Measurements from ENCODE around the gene RAD51B.

RAD51B gene

GRCh38 chr14:68518761-68519670, 699.4 kb downstream of the RAD51B start:
- no peak overlapping the region for H3K4me3 ChIP-seq (ENCODE audit: low read length)
- no peak for DNase-seq (ENCODE audit: low read depth, low spot score)

- no peak overlapping the region for H3K4me3 ChIP-seq (ENCODE audit: low read length)
- DNase-seq (ENCODE audit: low read depth, low spot score): no peak
Measured at GRCh38 chr14:68519671-68520187, 700.1 kb downstream of the RAD51B start.

GRCh38 chr14:68520637-68521556, 701.3 kb downstream of the RAD51B start:
- no peak for DNase-seq (ENCODE audit: low read depth, low spot score)
- H3K4me3 ChIP-seq (ENCODE audit: low read length): no peak overlapping the region

- no peak overlapping the region for H3K4me3 ChIP-seq (ENCODE audit: low read length)
- no peak for DNase-seq (ENCODE audit: low read depth, low spot score)
Measured at GRCh38 chr14:68521557-68521901, 702.0 kb downstream of the RAD51B start.

GRCh38 chr14:68521961-68522509, 702.5 kb downstream of the RAD51B start:
- no peak for DNase-seq (ENCODE audit: low read depth, low spot score)
- no peak overlapping the region for H3K4me3 ChIP-seq (ENCODE audit: low read length)

GRCh38 chr14:68522510-68523325, 703.1 kb downstream of the RAD51B start:
- no peak overlapping the region for H3K4me3 ChIP-seq (ENCODE audit: low read length)
- no peak for DNase-seq (ENCODE audit: low read depth, low spot score)

- DNase-seq (ENCODE audit: low read depth, low spot score): no peak
- no peak overlapping the region for H3K4me3 ChIP-seq (ENCODE audit: low read length)
Measured at GRCh38 chr14:68523326-68523610, 703.7 kb downstream of the RAD51B start.

- no peak overlapping the region for H3K4me3 ChIP-seq (ENCODE audit: low read length)
- no peak for DNase-seq (ENCODE audit: low read depth, low spot score)
Measured at GRCh38 chr14:68523989-68524725, 704.6 kb downstream of the RAD51B start.

GRCh38 chr14:68525516-68525915, 705.9 kb downstream of the RAD51B start:
- no peak overlapping the region for H3K4me3 ChIP-seq (ENCODE audit: low read length)
- no peak for DNase-seq (ENCODE audit: low read depth, low spot score)

- no peak overlapping the region for H3K4me3 ChIP-seq (ENCODE audit: low read length)
- DNase-seq (ENCODE audit: low read depth, low spot score): no peak
Measured at GRCh38 chr14:68526512-68527091, 707.0 kb downstream of the RAD51B start.

GRCh38 chr14:68527329-68527851, 707.8 kb downstream of the RAD51B start:
- no peak overlapping the region for H3K4me3 ChIP-seq (ENCODE audit: low read length)
- DNase-seq (ENCODE audit: low read depth, low spot score): no peak

GRCh38 chr14:68528040-68528687, 708.6 kb downstream of the RAD51B start:
- no peak for DNase-seq (ENCODE audit: low read depth, low spot score)
- H3K4me3 ChIP-seq (ENCODE audit: low read length): no peak overlapping the region

GRCh38 chr14:68530443-68530842, 710.9 kb downstream of the RAD51B start:
- DNase-seq (ENCODE audit: low read depth, low spot score): no peak
- no peak overlapping the region for H3K4me3 ChIP-seq (ENCODE audit: low read length)

GRCh38 chr14:68532496-68532895, 712.9 kb downstream of the RAD51B start:
- DNase-seq (ENCODE audit: low read depth, low spot score): no peak
- H3K4me3 ChIP-seq (ENCODE audit: low read length): no peak overlapping the region

- no peak for DNase-seq (ENCODE audit: low read depth, low spot score)
- H3K4me3 ChIP-seq (ENCODE audit: low read length): no peak overlapping the region
Measured at GRCh38 chr14:68534276-68534675, 714.7 kb downstream of the RAD51B start.

- DNase-seq (ENCODE audit: low read depth, low spot score): no peak
- H3K4me3 ChIP-seq (ENCODE audit: low read length): no peak overlapping the region
Measured at GRCh38 chr14:68535404-68536017, 715.9 kb downstream of the RAD51B start.

GRCh38 chr14:68536018-68536410, 716.4 kb downstream of the RAD51B start:
- H3K4me3 ChIP-seq (ENCODE audit: low read length): no peak overlapping the region
- no peak for DNase-seq (ENCODE audit: low read depth, low spot score)

Data from Jurkat, Clone E6-1 (cell line).